IMR-90 (cell line): ENCODE measurements around the gene TTC9C. TPM values are rescaled to one million over a fixed set of nuclear protein-coding genes. Genes with fewer than 3 reads are reported as not detected.

Experiments used
- ATAC-seq: fragments of 200-7000 bp; cut with Tn5 transposase; 2 replicates; pipeline ENCODE4 v1.9.1; 2020; ENCODE audit warnings: low read depth, mild to moderate bottlenecking, moderate library complexity
- BruUV-seq: library from RNA; stranded (reverse); fragments of 400-500 nt; replicated peaks from 2 replicates; lab custom pipeline; 2021; lab: Mats Ljungman, UMichigan
- CTCF ChIA-PET: fragments of 300-600 bp; formaldehyde crosslinking; extraction: SDS; loops from one replicate; lab custom pipeline; 2021; ENCODE audit warnings: antibody characterized with exemption; lab: Yijun Ruan, JAX
- POLR2A ChIA-PET: fragments of 300-600 bp; sonication (Branson Sonifier 250); formaldehyde crosslinking; loops from one replicate; lab custom pipeline; 2022; ENCODE audit warnings: antibody characterized with exemption; ENCODE audit not compliant: unreplicated experiment; lab: Charles Lee
- DNase-seq: peaks from one replicate; pipeline ENCODE4 v3.0.0; 2013
- H2AFZ ChIP-seq: replicated peaks from 2 replicates; pipeline ENCODE3; 2013; ENCODE audit warnings: low read length, mild to moderate bottlenecking; ENCODE audit not compliant: poor library complexity
- H2AK5ac ChIP-seq: 2 replicates; pipeline ENCODE4 v1.6.1; 2013; ENCODE audit warnings: low read depth, low read length, inconsistent platforms
- H2AK9ac ChIP-seq: replicated peaks from 2 replicates; pipeline ENCODE3; 2013; ENCODE audit warnings: mild to moderate bottlenecking, low read depth, low read length, moderate library complexity; ENCODE audit not compliant: poor library complexity
- H2BK120ac ChIP-seq: 2 replicates; pipeline ENCODE4 v1.6.1; 2013; ENCODE audit warnings: low read depth, low read length, inconsistent platforms
- H2BK15ac ChIP-seq: 3 replicates; pipeline ENCODE4 v1.6.1; 2013; ENCODE audit warnings: low read depth, low read length, inconsistent platforms
- H2BK20ac ChIP-seq: 2 replicates; pipeline ENCODE4 v1.6.1; 2013; ENCODE audit warnings: low read depth, mild to moderate bottlenecking, inconsistent platforms, low read length, moderate library complexity
- H2BK5ac ChIP-seq: 2 replicates; pipeline ENCODE4 v1.6.1; 2013; ENCODE audit warnings: mild to moderate bottlenecking, low read depth, low read length, inconsistent platforms; ENCODE audit not compliant: poor library complexity, severe bottlenecking
- H3K14ac ChIP-seq: replicated peaks from 2 replicates; pipeline ENCODE4 v1.6.1; 2013; ENCODE audit warnings: low read depth, low read length, inconsistent platforms
- H3K18ac ChIP-seq: 2 replicates; pipeline ENCODE4 v1.6.1; 2013; ENCODE audit warnings: low read depth, low read length, control low read depth
- H3K23ac ChIP-seq: 2 replicates; pipeline ENCODE4 v1.6.1; 2013; ENCODE audit warnings: low read depth, low read length, inconsistent platforms
- H3K27ac ChIP-seq: 2 replicates; pipeline ENCODE4 v1.5.1; 2013; ENCODE audit warnings: mild to moderate bottlenecking, control low read depth, low read length; ENCODE audit not compliant: insufficient read depth
- H3K27me3 ChIP-seq: 2 replicates; pipeline ENCODE4 v1.6.1; 2013; ENCODE audit warnings: low read length; ENCODE audit not compliant: control insufficient read depth, insufficient read depth
- H3K36me3 ChIP-seq: 2 replicates; pipeline ENCODE4 v1.6.1; 2013; ENCODE audit warnings: low read length, mixed read lengths; ENCODE audit not compliant: control insufficient read depth, insufficient read depth
- H3K4ac ChIP-seq: 2 replicates; pipeline ENCODE4 v1.6.1; 2013; ENCODE audit warnings: low read depth, low read length, inconsistent platforms
- H3K4me1 ChIP-seq: 2 replicates; pipeline ENCODE4 v1.6.1; 2013; ENCODE audit warnings: low read length, mixed read lengths; ENCODE audit not compliant: control insufficient read depth, insufficient read depth
- H3K4me2 ChIP-seq: 2 replicates; pipeline ENCODE4 v1.6.1; 2013; ENCODE audit warnings: low read depth, mild to moderate bottlenecking, control low read depth, low read length, moderate library complexity
- H3K4me3 ChIP-seq: 2 replicates; pipeline ENCODE4 v1.5.1; 2013; ENCODE audit warnings: low read depth, mild to moderate bottlenecking, control low read depth, low read length, moderate library complexity; ENCODE audit not compliant: insufficient read depth
- H3K56ac ChIP-seq: 2 replicates; pipeline ENCODE4 v1.6.1; 2013; ENCODE audit warnings: low read length, inconsistent platforms; ENCODE audit not compliant: insufficient read depth; ENCODE audit errors: extremely low read depth
- H3K79me1 ChIP-seq, 2 experiments: 2 replicates each; pipeline ENCODE4 v1.6.1; 2013; ENCODE audit warnings: low read length in 2 of 2, inconsistent platforms in 1 of 2, low read depth in 1 of 2
- H3K9ac ChIP-seq: 2 replicates; pipeline ENCODE4 v1.6.1; 2013; ENCODE audit warnings: low read depth, low read length, control low read depth
- H3K9me1 ChIP-seq: 2 replicates; pipeline ENCODE4 v1.6.1; 2013; ENCODE audit warnings: low read length, inconsistent platforms; ENCODE audit not compliant: insufficient read depth
- H3K9me3 ChIP-seq: 2 replicates; pipeline ENCODE4 v1.6.1; 2013; ENCODE audit warnings: low read length; ENCODE audit not compliant: control insufficient read depth, insufficient read depth
- H4K20me1 ChIP-seq: 2 replicates; pipeline ENCODE4 v1.6.1; 2013; ENCODE audit warnings: low read length, inconsistent platforms; ENCODE audit not compliant: insufficient read depth
- H4K5ac ChIP-seq: 2 replicates; pipeline ENCODE4 v1.6.1; 2013; ENCODE audit warnings: mild to moderate bottlenecking, low read depth, low read length, control low read depth
- H4K8ac ChIP-seq, 2 experiments: 2 replicates each; pipeline ENCODE4 v1.6.1; 2013; ENCODE audit warnings: low read depth in 2 of 2, low read length in 2 of 2, control low read depth in 1 of 2, inconsistent platforms in 1 of 2
- H4K91ac ChIP-seq: 2 replicates; pipeline ENCODE4 v1.6.1; 2013; ENCODE audit warnings: low read depth, low read length, inconsistent platforms; ENCODE audit not compliant: insufficient read depth
- BHLHE40 ChIP-seq: fragments of 150-350 bp; IDR thresholded peaks from 2 replicates; pipeline ENCODE4 v1.6.1; 2016; ENCODE audit warnings: mild to moderate bottlenecking, low read depth, low read length
- CEBPB ChIP-seq: IDR thresholded peaks from 2 replicates; pipeline ENCODE4 v1.6.1; 2012; ENCODE audit warnings: low read depth, low read length, improper control_type of control experiment
- ELK1 ChIP-seq: fragments of 150-350 bp; IDR thresholded peaks from 2 replicates; pipeline ENCODE4 v1.6.1; 2016; ENCODE audit warnings: low read depth, mild to moderate bottlenecking, low read length, moderate library complexity, borderline replicate concordance
- MAFK ChIP-seq: IDR thresholded peaks from 2 replicates; pipeline ENCODE4 v1.6.1; 2012; ENCODE audit warnings: low read depth, low read length, improper control_type of control experiment
- MAZ ChIP-seq: IDR thresholded peaks from 2 replicates; pipeline ENCODE4 v1.6.1; 2012; ENCODE audit warnings: low read depth, mild to moderate bottlenecking, low read length, improper control_type of control experiment, moderate library complexity, borderline replicate concordance
- MXI1 ChIP-seq: IDR thresholded peaks from 2 replicates; pipeline ENCODE4 v1.6.1; 2012; ENCODE audit warnings: low read depth, mild to moderate bottlenecking, low read length, moderate library complexity, borderline replicate concordance
- NFE2L2 ChIP-seq: fragments of 150-350 bp; IDR thresholded peaks from 2 replicates; pipeline ENCODE4 v1.6.1; 2016; ENCODE audit warnings: low read depth, mild to moderate bottlenecking, low read length
- POLR2A ChIP-seq: IDR thresholded peaks from 2 replicates; pipeline ENCODE4 v1.6.1; 2012; ENCODE audit warnings: mild to moderate bottlenecking, low read depth, low read length
- RCOR1 ChIP-seq: IDR thresholded peaks from 2 replicates; pipeline ENCODE4 v1.6.1; 2012; ENCODE audit warnings: mild to moderate bottlenecking, low read length, improper control_type of control experiment; ENCODE audit not compliant: insufficient replicate concordance
- RFX5 ChIP-seq: IDR thresholded peaks from 2 replicates; pipeline ENCODE4 v1.8.0; 2012; ENCODE audit warnings: low read depth, mild to moderate bottlenecking, low read length, moderate library complexity
- USF2 ChIP-seq: fragments of 150-350 bp; IDR thresholded peaks from 2 replicates; pipeline ENCODE4 v1.6.1; 2017; ENCODE audit warnings: mild to moderate bottlenecking, antibody characterized with exemption, low read length, low read depth
- WGBS, 2 experiments: methylation state at CpG; one replicate each; pipeline versions ENCODE4 v1.1.5 to v1.1.7; 2013; ENCODE audit warnings: missing lambda C conversion rate in 2 of 2; ENCODE audit not compliant: insufficient read length in 1 of 2; ENCODE audit errors: extremely low coverage in 2 of 2; 5-methylcytosine and 5-hydroxymethylcytosine counted together
- dilution Hi-C: fragments of 300-500 bp; cut with HindIII; formaldehyde crosslinking; loops from one replicate; pipeline ENCODE4 v1.14.3; 2018; ENCODE audit warnings: low sequenced_read_pairs; ENCODE audit not compliant: unreplicated experiment
- in situ Hi-C: fragments of 300-500 bp; cut with MboI; formaldehyde crosslinking; loops from 3 replicates; pipeline ENCODE4 v1.14.3; 2019; ENCODE audit warnings: low sequenced_read_pairs, inconsistent platforms, mixed read lengths
- intact Hi-C: fragments of 100-400 bp; cut with micrococcal nuclease; formaldehyde crosslinking; loops from 2 replicates; pipeline ENCODE4 v1.10.0; 2022
- polyA plus RNA-seq, 3 experiments: library from polyadenylated mRNA; depleted of rRNA; stranded (reverse); fragments of >200 nt; gene quantifications; 2 replicates each; pipeline ENCODE4 v1.2.3, GENCODE V29; 2012; ENCODE audit warnings: low replicate concordance in 1 of 3
- total RNA-seq: library from RNA; depleted of rRNA; stranded (reverse); fragments of >200 nt; gene quantifications from 2 replicates; pipeline ENCODE4 v1.2.3, GENCODE V29; 2012
- TF ChIP-seq, protein P1 (sequence below): conservative IDR thresholded peaks from 2 replicates; pipeline ENCODE4 v1.5.1; 2012; ENCODE audit warnings: mild to moderate bottlenecking, low read depth, low read length, improper control_type of control experiment

The TTC9C gene
- total and polyA plus RNA-seq, 2 of the 4 experiments (the other 2 are of a cell fraction): 32.9 to 37.1 TPM

DNA sequence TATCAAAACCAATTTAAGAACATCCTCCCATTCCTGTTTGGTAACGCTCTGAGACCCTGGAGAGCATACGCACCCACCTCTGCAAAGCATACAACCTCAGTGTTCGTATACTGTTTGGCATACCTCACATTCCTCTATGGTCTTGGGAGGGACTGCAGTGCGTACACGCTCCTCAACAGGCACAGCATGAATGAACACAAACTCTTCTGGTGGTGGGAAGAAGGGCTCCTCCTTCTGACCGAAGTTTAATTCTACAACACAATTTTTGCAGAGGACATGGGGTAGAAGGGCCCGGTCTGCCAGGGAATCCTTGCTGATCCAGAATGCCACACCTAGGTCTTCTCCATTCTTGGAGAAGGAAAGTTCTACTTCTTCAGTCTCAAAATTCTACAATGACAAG lies 6.3 kb upstream of the TTC9C start:
- H3K9me1 ChIP-seq: peaks cover 8% of the 10 kb centered on the region; the same call in 1 of the 2 replicates
- H2AFZ ChIP-seq: no peak overlapping the region
- no peak overlapping the region for H3K4me2 ChIP-seq
- H2AK5ac ChIP-seq: no peak overlapping the region
- TSS peak; percentile 90 for BruUV-seq
- no peak overlapping the region for H3K56ac ChIP-seq
- no peak overlapping the region for H3K4ac ChIP-seq
- H3K27me3 ChIP-seq: no peaks in the 10 kb centered on the region
- H3K18ac ChIP-seq: no peak overlapping the region
- peak; percentile 42 for ATAC-seq
- H3K27ac ChIP-seq: no peak overlapping the region
- no peak overlapping the region for H4K5ac ChIP-seq
- no peaks in the 10 kb centered on the region for H3K9me3 ChIP-seq
- peaks cover 42% of the 10 kb centered on the region for H4K20me1 ChIP-seq
- DNase-seq: peak; percentile 40
- H2BK20ac ChIP-seq: no peak overlapping the region
- ChIA-PET CTCF (no interaction called here), POLR2A (no interaction called here)
- H3K23ac ChIP-seq: peak overlapping the region; percentile 8; the same call in 1 of the 2 replicates
- no peak overlapping the region for H3K4me3 ChIP-seq
- H3K9ac ChIP-seq: no peak overlapping the region
- H4K8ac ChIP-seq: 0 out of 4 replicates have a peak overlapping the region, but pooled peaks of 1 of the 2 experiments have one; percentile 13
- no peak overlapping the region for H4K91ac ChIP-seq
- H3K4me1 ChIP-seq: peaks cover 4% of the 10 kb centered on the region; the same call in 1 of the 2 replicates
- intact Hi-C loops: no loop called here
- dilution Hi-C loops: no loop called here
- no peak overlapping the region for H2BK15ac ChIP-seq
- H2AK9ac ChIP-seq: no peak overlapping the region
- TF ChIP-seq USF2: no peak
- TF ChIP-seq CEBPB: no peak
- no peak for TF ChIP-seq POLR2A
- TF ChIP-seq RFX5: no peak
- no peak for TF ChIP-seq MAZ
- TF ChIP-seq ELK1: no peak
- TF ChIP-seq NFE2L2: no peak
- TF ChIP-seq, protein P1, sequence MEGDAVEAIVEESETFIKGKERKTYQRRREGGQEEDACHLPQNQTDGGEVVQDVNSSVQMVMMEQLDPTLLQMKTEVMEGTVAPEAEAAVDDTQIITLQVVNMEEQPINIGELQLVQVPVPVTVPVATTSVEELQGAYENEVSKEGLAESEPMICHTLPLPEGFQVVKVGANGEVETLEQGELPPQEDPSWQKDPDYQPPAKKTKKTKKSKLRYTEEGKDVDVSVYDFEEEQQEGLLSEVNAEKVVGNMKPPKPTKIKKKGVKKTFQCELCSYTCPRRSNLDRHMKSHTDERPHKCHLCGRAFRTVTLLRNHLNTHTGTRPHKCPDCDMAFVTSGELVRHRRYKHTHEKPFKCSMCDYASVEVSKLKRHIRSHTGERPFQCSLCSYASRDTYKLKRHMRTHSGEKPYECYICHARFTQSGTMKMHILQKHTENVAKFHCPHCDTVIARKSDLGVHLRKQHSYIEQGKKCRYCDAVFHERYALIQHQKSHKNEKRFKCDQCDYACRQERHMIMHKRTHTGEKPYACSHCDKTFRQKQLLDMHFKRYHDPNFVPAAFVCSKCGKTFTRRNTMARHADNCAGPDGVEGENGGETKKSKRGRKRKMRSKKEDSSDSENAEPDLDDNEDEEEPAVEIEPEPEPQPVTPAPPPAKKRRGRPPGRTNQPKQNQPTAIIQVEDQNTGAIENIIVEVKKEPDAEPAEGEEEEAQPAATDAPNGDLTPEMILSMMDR: no peak
- TF ChIP-seq MAFK: no peak
- TF ChIP-seq MXI1: no peak
- TF ChIP-seq RCOR1: no peak
- no peak for TF ChIP-seq BHLHE40
- no peak overlapping the region for H2BK5ac ChIP-seq
- H3K36me3 ChIP-seq: peaks cover 56% of the 10 kb centered on the region
- H3K14ac ChIP-seq: no peak overlapping the region
- in situ Hi-C loops: no loop called here
- no peak overlapping the region for H2BK120ac ChIP-seq
- WGBS, 2 experiments: no CpG with 5 or more reads among the region's 7 CpGs
- peaks cover 29 to 50% of the 10 kb centered on the region in 2 experiments for H3K79me1 ChIP-seq
